Activated CD4-positive, alpha-beta T cell treated with anti-CD3 and anti-CD28 coated beads for 1 hour (primary cell): ENCODE data around the gene PTCD3.

ENCODE experiments used
- DNase-seq: peaks from one replicate; pipeline ENCODE4 v3.0.0-alpha.2; 2020

Gene PTCD3

DNA sequence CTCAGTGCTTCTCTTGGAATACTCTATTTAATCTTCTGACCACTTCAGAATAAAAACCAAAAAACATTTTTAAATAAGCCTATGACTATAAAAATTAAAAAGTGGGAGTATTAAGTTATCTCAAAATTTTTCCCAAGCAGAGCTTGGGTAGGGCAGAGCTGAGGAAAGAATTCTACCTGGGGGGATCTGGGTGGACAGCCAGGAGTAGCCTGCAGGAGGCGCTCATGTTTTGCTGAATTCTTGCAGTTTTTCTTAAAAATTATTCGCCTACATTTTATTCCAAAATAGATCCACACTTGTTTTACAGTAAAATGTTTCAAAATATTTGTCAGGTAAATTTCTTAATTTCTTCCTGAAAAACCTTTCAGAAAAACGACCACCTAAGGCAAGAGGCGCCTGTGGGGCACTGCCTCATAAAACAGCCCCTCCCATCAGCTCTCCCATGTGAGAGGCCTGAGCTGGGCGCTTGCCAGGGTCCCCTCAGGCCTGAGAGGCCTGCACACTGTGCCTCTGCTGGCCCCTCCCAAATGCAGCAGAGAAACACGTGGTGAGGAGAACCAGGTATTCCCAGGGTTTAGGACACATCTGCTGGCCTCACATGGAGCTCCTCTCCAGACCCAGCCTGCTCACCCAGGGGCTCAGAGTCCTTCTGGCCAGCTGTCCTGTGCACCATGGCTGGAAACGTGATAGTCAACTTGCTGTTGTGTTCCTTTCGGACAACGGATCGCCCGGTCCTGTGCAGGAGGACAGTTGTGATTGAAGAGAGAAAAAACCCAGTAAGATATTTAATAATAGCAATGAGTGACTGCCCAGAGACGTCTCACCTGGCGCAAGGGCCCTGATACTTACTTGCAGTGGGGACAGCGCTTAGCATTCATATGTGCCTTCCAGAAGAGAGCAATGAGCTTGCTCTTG is 17.8 kb upstream of the PTCD3 start:
- no peak for DNase-seq

DNA sequence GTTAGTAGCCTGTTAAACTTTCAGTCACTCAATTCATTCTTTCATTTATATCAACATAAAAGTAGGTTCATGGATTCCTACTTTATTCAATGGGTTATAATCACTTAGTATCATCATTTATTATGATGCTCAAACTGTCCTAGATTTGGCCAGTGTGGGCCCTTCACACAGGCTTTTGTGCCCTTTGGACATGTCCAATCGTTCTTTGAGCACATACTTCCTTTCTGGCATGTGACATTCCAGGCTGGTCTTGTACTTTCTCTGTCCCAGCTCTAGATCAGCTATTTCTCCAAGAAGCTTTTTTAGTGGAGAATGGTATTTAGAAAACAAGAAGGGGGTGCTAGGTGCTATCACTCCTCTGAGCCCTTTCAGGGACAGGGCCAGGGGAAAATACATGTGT is 11.8 kb upstream of the PTCD3 start:
- DNase-seq, result no peak

DNA sequence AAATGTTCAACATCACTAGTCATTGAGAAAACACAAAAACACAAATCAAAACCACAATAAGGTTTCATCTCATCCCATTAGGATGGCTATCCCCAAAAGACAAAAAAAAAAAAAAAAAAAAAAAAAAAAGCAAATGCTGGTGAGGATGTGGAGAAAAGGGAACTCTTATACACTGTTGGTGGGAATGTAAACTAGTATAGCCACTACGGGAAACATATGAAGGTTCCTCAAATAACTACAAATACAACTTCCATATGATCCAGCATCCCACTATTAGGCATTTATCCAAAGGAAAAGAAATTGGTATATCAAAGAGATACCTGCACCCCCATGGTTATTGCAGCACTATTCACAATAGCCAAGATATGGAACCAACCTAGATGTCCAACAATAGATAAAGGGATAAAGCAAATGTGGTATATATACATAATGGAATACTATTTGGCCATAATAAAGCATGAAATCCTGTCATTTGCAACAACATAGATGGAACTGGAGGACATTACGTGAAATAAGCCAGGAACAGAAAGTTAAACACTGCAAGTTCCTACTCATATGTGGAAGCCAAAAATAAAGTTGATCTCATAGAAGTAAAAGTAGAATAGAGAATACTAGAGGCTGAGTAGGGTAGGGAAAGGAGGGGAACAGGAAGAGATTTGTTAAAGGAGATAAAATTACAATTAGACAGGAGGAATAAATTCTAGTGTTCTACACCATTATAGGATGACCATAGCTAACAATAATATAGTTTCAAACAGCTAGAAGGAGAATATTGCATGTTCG is 8.7 kb upstream of the PTCD3 start:
- no peak for DNase-seq

GRCh38 chr2:86097913-86098312 is 8.1 kb upstream of the PTCD3 start:
- DNase-seq, result no peak

GRCh38 chr2:86102157-86102556 is 3.9 kb upstream of the PTCD3 start:
- no peak for DNase-seq

- peak; percentile 74 for DNase-seq
These were observed 625 bp upstream of the PTCD3 start, which contains the start of gene POLR1A for GRCh38 chr2:86105252-86105968. TSS of gene POLR1A (minus strand) at chr2:86105886. CDS start at chr2:86105776, 110 bp downstream.

- no peak for DNase-seq
These were observed 996 bp downstream of the PTCD3 start for GRCh38 chr2:86107031-86107430.

GRCh38 chr2:86118130-86118529 is 12.1 kb downstream of the PTCD3 start:
- DNase-seq, result no peak

DNA sequence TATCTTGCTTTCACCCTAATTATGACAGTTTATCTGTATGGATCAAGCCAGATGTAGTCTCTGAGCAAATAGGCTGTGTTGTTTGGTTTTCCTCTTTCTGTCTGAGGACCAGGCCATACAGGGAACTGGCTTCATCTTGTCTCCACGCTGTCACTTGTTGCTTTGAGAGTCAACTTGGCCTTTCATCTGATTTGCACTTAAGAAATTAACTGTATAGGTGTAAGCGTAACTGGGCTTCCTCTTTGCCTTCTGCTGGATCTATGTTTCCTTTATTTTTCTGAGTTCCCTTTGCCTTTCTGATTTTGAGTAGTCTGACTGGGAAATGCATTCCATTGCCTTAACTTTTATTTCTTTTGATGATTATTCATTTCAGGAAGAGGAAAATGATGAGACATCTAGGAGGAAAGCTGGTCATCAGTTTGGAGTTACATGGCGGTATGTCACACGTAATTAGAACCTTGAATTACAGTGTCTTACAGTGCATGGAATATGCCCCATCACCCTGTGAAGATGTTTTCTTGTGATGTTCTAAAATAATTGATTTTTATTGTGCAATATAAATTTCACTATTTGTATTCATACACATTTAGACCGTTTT is 17.4 kb downstream of the PTCD3 start:
- DNase-seq, result no peak

GRCh38 chr2:86124683-86125082 is 18.6 kb downstream of the PTCD3 start:
- DNase-seq, result no peak

DNA sequence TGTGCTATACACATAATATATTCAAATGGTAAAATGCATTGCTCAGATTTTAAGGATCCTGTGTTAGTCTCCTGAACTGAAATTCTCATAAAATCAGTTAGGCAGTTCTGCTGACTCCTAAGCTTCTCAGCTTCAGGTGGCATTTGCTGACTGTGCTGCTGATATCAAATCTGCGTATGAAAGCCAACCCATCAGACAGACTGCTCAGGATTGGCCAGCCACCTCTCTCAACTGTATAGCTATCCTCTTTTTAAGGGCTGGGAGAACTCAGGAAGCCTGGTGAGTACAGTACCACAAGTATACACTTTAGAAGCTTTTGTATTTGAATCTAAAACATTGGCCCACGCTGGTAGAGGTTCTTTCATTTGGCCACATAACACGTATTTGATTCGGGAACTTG is 28.7 kb downstream of the PTCD3 start:
- no peak for DNase-seq

GRCh38 chr2:86135653-86136052 is 29.6 kb downstream of the PTCD3 start:
- DNase-seq, result no peak

DNA sequence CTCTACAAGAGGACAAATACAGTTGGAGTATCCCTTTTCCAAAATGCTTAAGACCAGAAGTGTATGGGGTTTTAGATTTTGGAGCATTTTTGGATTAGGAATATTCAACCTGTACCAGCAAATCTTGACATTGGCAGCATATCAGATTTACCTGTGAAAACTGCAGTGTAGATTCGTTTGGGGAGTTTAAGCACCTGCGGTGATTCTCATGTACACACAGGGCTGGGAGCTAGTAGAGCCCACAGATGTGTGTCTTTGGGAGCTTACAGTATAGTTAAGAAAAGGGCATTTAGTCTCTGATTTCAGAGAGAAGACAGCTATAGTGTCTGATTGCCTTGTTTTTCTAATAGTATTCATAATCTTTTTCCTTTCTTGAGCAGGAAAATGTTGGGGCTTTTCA is 30.1 kb downstream of the PTCD3 start:
- DNase-seq, result no peak

- no peak for DNase-seq
These were observed 32.9 kb downstream of the PTCD3 start for GRCh38 chr2:86138736-86139625.

GRCh38 chr2:86139981-86140380 is 33.9 kb downstream of the PTCD3 start:
- no peak for DNase-seq

DNA sequence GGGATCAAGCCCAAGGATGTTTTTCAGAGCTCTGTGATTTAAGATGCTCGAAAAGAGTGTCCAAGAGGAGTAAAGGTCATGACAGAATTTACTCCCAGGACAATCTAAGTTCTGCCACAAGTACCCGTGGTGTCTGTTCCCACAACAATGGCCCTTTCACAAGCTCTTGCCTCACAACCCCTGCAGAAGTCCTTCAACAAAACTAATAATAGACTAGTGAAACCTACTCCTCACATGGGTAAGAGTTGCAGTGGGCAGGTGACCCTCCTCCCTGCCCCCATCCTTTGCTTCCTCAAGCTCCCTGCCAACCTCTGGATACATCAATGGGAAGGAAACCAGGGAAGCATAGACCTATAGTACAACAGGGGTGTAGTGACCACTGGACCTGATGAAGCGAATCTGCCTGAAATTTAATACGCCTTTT is 34.9 kb downstream of the PTCD3 start:
- no peak for DNase-seq

- DNase-seq, result no peak
These were observed 36.6 kb downstream of the PTCD3 start for GRCh38 chr2:86142436-86143257.

DNA sequence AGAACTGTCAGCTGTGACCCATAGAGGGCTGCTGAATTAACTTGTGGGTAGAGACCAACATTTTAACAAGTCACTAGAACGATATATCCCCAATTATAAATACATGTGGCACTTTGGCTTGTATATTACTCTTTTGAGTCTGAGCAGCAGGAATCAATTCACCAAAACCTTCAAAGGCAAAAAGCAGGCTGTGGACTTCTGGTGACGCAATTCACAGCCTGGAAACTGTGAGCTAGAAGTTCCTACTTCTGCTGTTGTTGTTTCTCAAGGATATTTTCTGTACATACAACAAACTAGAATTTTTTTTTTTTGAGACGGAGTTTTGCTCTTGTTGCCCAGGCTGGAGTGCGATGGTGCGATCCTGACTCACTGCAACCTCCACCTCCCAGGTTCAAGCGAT is 37.3 kb downstream of the PTCD3 start:
- DNase-seq, result no peak

- no peak for DNase-seq
These were observed 38.1 kb downstream of the PTCD3 start for GRCh38 chr2:86143926-86144685.

DNA sequence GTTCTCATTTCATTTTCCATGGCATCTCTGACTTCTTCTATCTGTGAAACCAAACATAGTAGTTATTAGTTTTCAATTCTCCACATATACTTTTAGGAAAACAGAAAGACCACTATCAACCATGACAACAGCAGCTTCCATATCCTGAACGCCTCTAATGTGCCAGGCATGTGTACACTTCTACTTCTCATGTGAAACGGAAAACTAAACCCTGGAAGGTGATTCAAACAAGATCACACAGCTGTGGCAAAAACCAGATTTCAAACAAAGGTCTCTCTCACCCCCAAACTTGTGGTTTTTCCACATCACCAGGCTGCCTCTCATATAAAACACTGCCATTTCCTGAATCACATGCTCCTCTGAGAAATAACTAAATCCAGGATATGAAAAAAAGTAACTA is 41.8 kb downstream of the PTCD3 start:
- no peak for DNase-seq
